CD4-positive, CD25-positive, alpha-beta regulatory T cell (primary cell): ENCODE results near the gene NSD1. TPM values are rescaled to one million over a fixed set of nuclear protein-coding genes. Genes with fewer than 3 reads are reported as not detected.
A peak's percentile ranks its signal among the peaks of the same experiment; 100 is the strongest.

Experiments
- ATAC-seq, 2 donors: fragments of 150-1000 bp; cut with Tn5 transposase; one replicate each; pipeline ENCODE4 v1.10.0; 2021; ENCODE audit warnings: low read depth in 2 of 2, moderate number of reproducible peaks in 2 of 2, moderate library complexity in 1 of 2
- DNase-seq, 3 donors: peaks; one replicate each; pipeline versions ENCODE4 v3.0.0 to v3.0.0-alpha.2; 2012 to 2022; ENCODE audit warnings: mixed read lengths in 1 of 3
- H3K27ac ChIP-seq: one replicate; pipeline ENCODE4 v1.7.0; 2013; ENCODE audit warnings: mild to moderate bottlenecking, low read length; ENCODE audit not compliant: insufficient read depth, poor library complexity, severe bottlenecking
- H3K27me3 ChIP-seq: one replicate; pipeline ENCODE4 v1.7.0; 2013; ENCODE audit warnings: low read length; ENCODE audit not compliant: control insufficient read depth, insufficient read depth
- H3K36me3 ChIP-seq: one replicate; pipeline ENCODE4 v1.7.0; 2013; ENCODE audit warnings: mild to moderate bottlenecking, low read length, moderate library complexity; ENCODE audit not compliant: control insufficient read depth, insufficient read depth
- H3K4me1 ChIP-seq: 2 replicates; pipeline ENCODE4 v1.7.0; 2013; ENCODE audit warnings: mild to moderate bottlenecking, low read length; ENCODE audit not compliant: insufficient read depth, control insufficient read depth, poor library complexity, severe bottlenecking
- H3K4me3 ChIP-seq: one replicate; pipeline ENCODE4 v1.7.0; 2013; ENCODE audit warnings: low read depth, mild to moderate bottlenecking, low read length, moderate library complexity
- H3K9me3 ChIP-seq, 2 experiments: 1 replicate in 1 of 2; 2 replicates in 1 of 2; pipeline ENCODE4 v1.7.0; 2013; ENCODE audit warnings: low read length in 2 of 2, mild to moderate bottlenecking in 1 of 2, moderate library complexity in 1 of 2; ENCODE audit not compliant: control insufficient read depth in 2 of 2
- H3K27ac Mint-ChIP-seq, 3 donors: one replicate each; pipeline ENCODE4 v1.8.0; 2020 to 2022; ENCODE audit warnings: mild to moderate bottlenecking in 3 of 3, mixed read lengths in 3 of 3, moderate library complexity in 2 of 3
- H3K27me3 Mint-ChIP-seq: one replicate; pipeline ENCODE4 v1.8.0; 2022; ENCODE audit warnings: mild to moderate bottlenecking, mixed read lengths
- H3K36me3 Mint-ChIP-seq: one replicate; pipeline ENCODE4 v1.8.0; 2020; ENCODE audit warnings: mixed read lengths
- H3K4me1 Mint-ChIP-seq, 4 donors: one replicate each; pipeline ENCODE4 v1.8.0; 2020 to 2022; ENCODE audit warnings: mixed read lengths in 4 of 4, mild to moderate bottlenecking in 1 of 4
- H3K4me3 Mint-ChIP-seq, 4 donors: one replicate each; pipeline ENCODE4 v1.8.0; 2020 to 2022; ENCODE audit warnings: mild to moderate bottlenecking in 4 of 4, mixed read lengths in 4 of 4, moderate library complexity in 3 of 4
- H3K9me3 Mint-ChIP-seq, 7 donors: one replicate each; pipeline ENCODE4 v1.8.0; 2020 to 2022; ENCODE audit warnings: mixed read lengths in 7 of 7, mild to moderate bottlenecking in 3 of 7, moderate library complexity in 2 of 7
- polyA plus RNA-seq, 4 donors: library from polyadenylated mRNA; unstranded; fragments of 300-500 nt; fragmentation: Illumina TruSeq; gene quantifications; one replicate each; pipeline ENCODE4 v1.2.3, GENCODE V29; 2021
- total RNA-seq: library from RNA; stranded (reverse); gene quantifications from one replicate; pipeline ENCODE4 v1.2.3, GENCODE V29; 2022

NSD1 gene
- total and polyA plus RNA-seq, 5 donors from 2014 or later: 25.9 to 125 (median 41.3) TPM

GRCh38 chr5:177188775-177189174 lies 55.2 kb downstream of the NSD1 start:
- no peaks in the 10 kb centered on the region for H3K27me3 ChIP-seq
- Mint-ChIP-seq H3K27ac (peak overlapping the region; percentile 42 to 71 (median 44)), H3K9me3 (no peaks in the 10 kb centered on the region), H3K4me1 (peaks cover 26 to 42% (median 35%) of the 10 kb centered on the region in 4 donors), H3K4me3 (no peak overlapping the region), H3K36me3 (peaks cover 10% of the 10 kb centered on the region), H3K27me3 (no peaks in the 10 kb centered on the region)
- H3K36me3 ChIP-seq: peaks cover 29% of the 10 kb centered on the region
- no peak for DNase-seq
- H3K4me3 ChIP-seq: no peak overlapping the region
- no peaks in the 10 kb centered on the region for H3K4me1 ChIP-seq
- H3K27ac ChIP-seq: peak overlapping the region; percentile 15
- ATAC-seq: no peak
- no peaks in the 10 kb centered on the region for H3K9me3 ChIP-seq

GRCh38 chr5:177189416-177189815 lies 55.8 kb downstream of the NSD1 start:
- Mint-ChIP-seq H3K4me1 (peaks cover 22 to 36% (median 29%) of the 10 kb centered on the region in 4 donors), H3K27ac (peak overlapping the region in 1 of 3 donors; percentile 71), H3K27me3 (no peaks in the 10 kb centered on the region), H3K36me3 (peaks cover 10% of the 10 kb centered on the region), H3K4me3 (no peak overlapping the region), H3K9me3 (no peaks in the 10 kb centered on the region)
- no peaks in the 10 kb centered on the region for H3K9me3 ChIP-seq
- H3K4me1 ChIP-seq: no peaks in the 10 kb centered on the region
- no peak overlapping the region for H3K4me3 ChIP-seq
- peak overlapping the region; percentile 15 for H3K27ac ChIP-seq
- DNase-seq: no peak
- peaks cover 35% of the 10 kb centered on the region for H3K36me3 ChIP-seq
- no peaks in the 10 kb centered on the region for H3K27me3 ChIP-seq
- no peak for ATAC-seq

GRCh38 chr5:177189965-177190364 lies 56.4 kb downstream of the NSD1 start:
- ATAC-seq: no peak
- Mint-ChIP-seq H3K9me3 (no peaks in the 10 kb centered on the region), H3K27ac (peak overlapping the region in 1 of 3 donors; percentile 59), H3K4me1 (peaks cover 17 to 33% (median 25%) of the 10 kb centered on the region in 4 donors), H3K27me3 (no peaks in the 10 kb centered on the region), H3K36me3 (peaks cover 10% of the 10 kb centered on the region), H3K4me3 (no peak overlapping the region)
- Histone ChIP-seq H3K9me3 (no peaks in the 10 kb centered on the region), H3K4me3 (no peak overlapping the region), H3K4me1 (no peaks in the 10 kb centered on the region), H3K27me3 (no peaks in the 10 kb centered on the region), H3K27ac (no peak overlapping the region), H3K36me3 (peaks cover 40% of the 10 kb centered on the region)
- no peak for DNase-seq

- H3K36me3 ChIP-seq: peaks cover 53% of the 10 kb centered on the region
- DNase-seq (no peak), ATAC-seq (no peak)
- no peaks in the 10 kb centered on the region for H3K4me1 ChIP-seq
- H3K9me3 ChIP-seq: no peaks in the 10 kb centered on the region
- H3K27ac ChIP-seq: no peak overlapping the region
- no peaks in the 10 kb centered on the region for H3K27me3 ChIP-seq
- no peaks in the 10 kb centered on the region for H3K27me3 Mint-ChIP-seq
- no peaks in the 10 kb centered on the region for H3K9me3 Mint-ChIP-seq
- H3K27ac Mint-ChIP-seq: no peak overlapping the region
- no peak overlapping the region for H3K4me3 ChIP-seq
- peaks cover 6 to 17% (median 13%) of the 10 kb centered on the region in 4 donors for H3K4me1 Mint-ChIP-seq
- H3K4me3 Mint-ChIP-seq: no peak overlapping the region
- H3K36me3 Mint-ChIP-seq: peaks cover 20% of the 10 kb centered on the region
These were observed 60.7 kb downstream of the NSD1 start for GRCh38 chr5:177194268-177194667.

- Mint-ChIP-seq H3K27ac (no peak overlapping the region), H3K36me3 (peaks cover 24% of the 10 kb centered on the region)
These were observed 61.9 kb downstream of the NSD1 start for GRCh38 chr5:177195307-177195952.

GRCh38 chr5:177198738-177199137 lies 65.2 kb downstream of the NSD1 start:
- Histone ChIP-seq H3K4me3 (no peak overlapping the region), H3K4me1 (no peaks in the 10 kb centered on the region), H3K9me3 (no peaks in the 10 kb centered on the region), H3K27me3 (no peaks in the 10 kb centered on the region), H3K36me3 (peaks cover 53% of the 10 kb centered on the region), H3K27ac (no peak overlapping the region)
- Mint-ChIP-seq H3K27me3 (no peaks in the 10 kb centered on the region), H3K4me1 (peaks cover 18 to 27% (median 21%) of the 10 kb centered on the region in 4 donors), H3K9me3 (no peaks in the 10 kb centered on the region), H3K27ac (no peak overlapping the region), H3K36me3 (peaks cover 19% of the 10 kb centered on the region), H3K4me3 (no peak overlapping the region)
- peak in 1 of 3 donors; percentile 24 for DNase-seq
- no peak for ATAC-seq

More at GRCh38 chr5:177195307-177195952, 61.9 kb downstream of the NSD1 start:
- Histone ChIP-seq H3K4me3 (no peak overlapping the region), H3K27me3 (no peaks in the 10 kb centered on the region), H3K4me1 (no peaks in the 10 kb centered on the region), H3K27ac (no peak overlapping the region), H3K9me3 (no peaks in the 10 kb centered on the region), H3K36me3 (peaks cover 63% of the 10 kb centered on the region)
- no peaks in the 10 kb centered on the region for H3K9me3 Mint-ChIP-seq
- peaks cover 8 to 16% (median 15%) of the 10 kb centered on the region in 4 donors for H3K4me1 Mint-ChIP-seq
- DNase-seq (no peak), ATAC-seq (no peak)
- no peaks in the 10 kb centered on the region for H3K27me3 Mint-ChIP-seq
- H3K4me3 Mint-ChIP-seq: no peak overlapping the region

GRCh38 chr5:177204281-177204680 lies 70.7 kb downstream of the NSD1 start:
- Histone ChIP-seq H3K9me3 (no peaks in the 10 kb centered on the region), H3K4me1 (no peaks in the 10 kb centered on the region), H3K27me3 (no peaks in the 10 kb centered on the region), H3K36me3 (peaks cover 62% of the 10 kb centered on the region), H3K4me3 (no peak overlapping the region), H3K27ac (no peak overlapping the region)
- DNase-seq (no peak), ATAC-seq (no peak)
- Mint-ChIP-seq H3K9me3 (no peaks in the 10 kb centered on the region), H3K36me3 (peaks cover 21% of the 10 kb centered on the region), H3K4me1 (peaks cover 9 to 25% (median 15%) of the 10 kb centered on the region in 4 donors), H3K27ac (peak overlapping the region in 1 of 3 donors; percentile 72), H3K27me3 (no peaks in the 10 kb centered on the region), H3K4me3 (no peak overlapping the region)

GRCh38 chr5:177209610-177210009 lies 76.0 kb downstream of the NSD1 start:
- ATAC-seq: no peak
- no peak overlapping the region for H3K4me3 Mint-ChIP-seq
- no peaks in the 10 kb centered on the region for H3K9me3 Mint-ChIP-seq
- DNase-seq: no peak
- H3K36me3 Mint-ChIP-seq: peaks cover 41% of the 10 kb centered on the region
- H3K36me3 ChIP-seq: peaks cover 77% of the 10 kb centered on the region
- no peak overlapping the region for H3K4me3 ChIP-seq
- no peaks in the 10 kb centered on the region for H3K9me3 ChIP-seq
- no peak overlapping the region for H3K27ac ChIP-seq
- H3K27me3 ChIP-seq: no peaks in the 10 kb centered on the region
- H3K27me3 Mint-ChIP-seq: no peaks in the 10 kb centered on the region
- H3K27ac Mint-ChIP-seq: no peak overlapping the region
- H3K4me1 ChIP-seq: no peaks in the 10 kb centered on the region
- H3K4me1 Mint-ChIP-seq: peaks cover 0 to 10% (median 7%) of the 10 kb centered on the region in 4 donors
